HepG2 (cell line): Measurements from ENCODE around the gene ELP6. TPM values are rescaled to one million over a fixed set of nuclear protein-coding genes. Genes with fewer than 3 reads are reported as not detected.

Experiments
- CBX1 ChIP-seq: IDR thresholded peaks from one replicate; pipeline ENCODE4 v1.6.1; 2016; ENCODE audit warnings: antibody characterized with exemption, low read depth
- HNRNPL ChIP-seq: fragments of 200-400 bp; formaldehyde crosslinking; IDR thresholded peaks from 2 replicates; pipeline ENCODE4 v1.6.1; 2017; ENCODE audit warnings: mild to moderate bottlenecking, low read depth, low read length
- HOXA9 ChIP-seq: sonication (generic); formaldehyde crosslinking; IDR thresholded peaks from 2 replicates; pipeline ENCODE4 v1.8.1; 2022; ENCODE audit warnings: missing genetic modification reagents, mild to moderate bottlenecking, moderate library complexity, borderline replicate concordance
- KDM3A ChIP-seq: IDR thresholded peaks from 2 replicates; pipeline ENCODE4 v1.6.1; 2018; ENCODE audit warnings: low read depth, missing compliant biosample characterization
- KLF11 ChIP-seq: IDR thresholded peaks from 2 replicates; pipeline ENCODE4 v1.6.1; 2016; ENCODE audit warnings: missing compliant biosample characterization
- NR1H2 ChIP-seq: sonication (generic); formaldehyde crosslinking; IDR thresholded peaks from 2 replicates; pipeline ENCODE4 v1.8.1; 2022; ENCODE audit warnings: low read depth, missing genetic modification reagents, borderline replicate concordance
- PAWR ChIP-seq: sonication (generic); formaldehyde crosslinking; IDR thresholded peaks from 2 replicates; pipeline ENCODE4 v1.4.0; 2020; ENCODE audit warnings: missing genetic modification reagents, mild to moderate bottlenecking, borderline replicate concordance
- POLR2A ChIP-seq, 2 experiments: IDR thresholded peaks; 2 replicates each; pipeline ENCODE4 v1.6.1; 2011; ENCODE audit warnings: low read depth in 2 of 2, low read length in 2 of 2, mild to moderate bottlenecking in 1 of 2, moderate library complexity in 1 of 2; ENCODE audit not compliant: insufficient read depth in 1 of 2
- RXRA ChIP-seq: sonication (generic); formaldehyde crosslinking; IDR thresholded peaks from 2 replicates; pipeline ENCODE4 v1.5.1; 2020; ENCODE audit warnings: missing genetic modification reagents
- SOX5 ChIP-seq: IDR thresholded peaks from 2 replicates; pipeline ENCODE4 v1.6.1; 2016; ENCODE audit warnings: borderline replicate concordance
- SRY ChIP-seq: sonication (generic); formaldehyde crosslinking; IDR thresholded peaks from 2 replicates; pipeline ENCODE4 v1.8.0; 2022; ENCODE audit warnings: mild to moderate bottlenecking, missing genetic modification reagents
- SYNCRIP ChIP-seq: fragments of 200-400 bp; formaldehyde crosslinking; IDR thresholded peaks from 2 replicates; pipeline ENCODE4 v1.6.1; 2018; ENCODE audit warnings: mild to moderate bottlenecking, low read depth, low read length; ENCODE audit not compliant: insufficient read depth
- ZC3H4 ChIP-seq: sonication (generic); formaldehyde crosslinking; IDR thresholded peaks from 2 replicates; pipeline ENCODE4 v1.4.0; 2020; ENCODE audit warnings: missing genetic modification reagents, borderline replicate concordance
- ZNF33A ChIP-seq: sonication (generic); formaldehyde crosslinking; IDR thresholded peaks from 2 replicates; pipeline ENCODE4 v1.5.1; 2020; ENCODE audit warnings: missing genetic modification reagents, mild to moderate bottlenecking, moderate library complexity, borderline replicate concordance
- ZNF431 ChIP-seq: sonication (generic); formaldehyde crosslinking; IDR thresholded peaks from 2 replicates; pipeline ENCODE4 v1.9.0; 2022; ENCODE audit warnings: missing genetic modification reagents, low read depth, mild to moderate bottlenecking, borderline replicate concordance
- ZNF552 ChIP-seq: sonication (generic); formaldehyde crosslinking; IDR thresholded peaks from 2 replicates; pipeline ENCODE4 v1.9.0; 2022; ENCODE audit warnings: missing genetic modification reagents, mild to moderate bottlenecking, borderline replicate concordance
- polyA plus RNA-seq, 8 experiments: library from polyadenylated mRNA; depleted of rRNA in 3 of 8; stranded (reverse) in 7 of 8; unstranded in 1 of 8; fragments of >200 nt; fragmentation: Illumina TruSeq in 4 of 8; extraction: Trizol in 4 of 8; gene quantifications; 2 replicates each; pipeline versions ENCODE4 v1.2.1 to v1.2.3, GENCODE V29; 2011 to 2016; ENCODE audit warnings: low read depth in 4 of 8, missing spikeins in 1 of 8, mixed read lengths in 1 of 8; ENCODE audit not compliant: insufficient read depth in 1 of 8
- total RNA-seq, 5 experiments: library from RNA; depleted of rRNA; stranded (reverse); fragments of >200 nt; fragmentation: Illumina TruSeq; extraction: Trizol; gene quantifications; 2 replicates each; pipeline ENCODE4 v1.2.3, GENCODE V29; 2016; ENCODE audit warnings: low read depth in 1 of 5
- TF ChIP-seq, protein P1 (sequence below): sonication (generic); formaldehyde crosslinking; IDR thresholded peaks from 2 replicates; pipeline ENCODE4 v1.8.1; 2023; ENCODE audit warnings: mild to moderate bottlenecking, inconsistent platforms, moderate library complexity, missing genetic modification reagents, borderline replicate concordance
- TF ChIP-seq, protein P2 (sequence below): sonication (generic); formaldehyde crosslinking; IDR thresholded peaks from 2 replicates; pipeline ENCODE4 v1.4.0; 2020; ENCODE audit warnings: missing genetic modification reagents, low read depth, mild to moderate bottlenecking, borderline replicate concordance
- TF ChIP-seq, protein P3 (sequence below): sonication (generic); formaldehyde crosslinking; IDR thresholded peaks from 2 replicates; pipeline ENCODE4 v1.4.0; 2020; ENCODE audit warnings: mild to moderate bottlenecking, missing genetic modification reagents
- TF ChIP-seq, protein P4 (sequence below): sonication (generic); formaldehyde crosslinking; IDR thresholded peaks from 2 replicates; pipeline ENCODE4 v1.5.1; 2020; ENCODE audit warnings: missing genetic modification reagents, mild to moderate bottlenecking, borderline replicate concordance

The ELP6 gene
- total and polyA plus RNA-seq, 2 of the 13 experiments (the other 11 are each of a cell fraction or from before 2014, with no cell fraction given) = 45.0 to 49.3 TPM

DNA sequence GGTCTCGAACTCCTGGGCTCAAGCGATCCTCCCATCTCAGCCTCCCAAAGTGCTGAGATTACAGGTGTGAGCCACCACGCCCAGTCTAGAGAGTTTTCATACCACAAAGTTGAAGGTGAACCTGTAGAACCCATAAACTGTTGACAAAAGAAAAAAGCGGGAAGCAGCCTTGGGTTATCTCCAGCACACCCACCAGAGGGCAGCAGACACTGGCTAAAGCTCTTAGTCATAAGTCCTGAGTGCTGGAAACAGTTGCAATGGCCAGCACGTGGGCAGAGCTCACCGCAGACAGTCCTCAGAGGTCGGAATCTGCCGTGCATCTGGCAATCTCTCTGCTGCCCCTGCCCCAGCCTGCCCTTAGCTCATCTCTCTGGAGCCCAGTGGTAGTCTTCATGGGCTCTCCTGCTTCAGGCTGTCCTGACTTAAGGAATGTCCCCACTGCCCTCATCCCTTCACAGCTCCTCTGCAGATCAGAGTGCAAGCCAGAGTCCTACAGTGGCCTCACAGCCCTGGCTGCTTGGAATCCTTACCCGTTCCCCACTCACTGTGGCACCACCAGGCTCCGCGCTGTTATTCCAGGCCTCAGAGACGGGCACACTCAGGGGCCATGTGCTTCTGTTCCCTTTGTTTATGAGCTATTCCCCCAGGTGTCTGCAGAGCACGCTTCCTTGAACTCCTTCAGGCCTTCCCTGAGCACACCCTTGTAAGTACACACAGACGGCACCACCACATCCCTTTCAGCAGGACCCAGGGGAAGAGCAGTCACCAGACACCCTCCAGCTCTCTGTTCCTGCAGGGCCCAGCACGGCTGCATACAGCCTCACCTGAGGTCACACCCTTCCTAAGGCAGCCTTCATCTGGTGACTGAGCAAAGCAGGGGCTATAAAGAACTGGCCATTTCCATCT is 8.8 kb upstream of the ELP6 start (continued):
- TF ChIP-seq SYNCRIP = no peak
- peak; percentile 90 for TF ChIP-seq KLF11 (CRISPR knock-in tag)
- TF ChIP-seq ZNF431 (CRISPR knock-in tag) = 0 out of 2 replicates have a peak, but pooled peaks have one; percentile 51
- no peak for TF ChIP-seq NR1H2 (CRISPR knock-in tag)
- TF ChIP-seq PAWR = no peak
- no peak for TF ChIP-seq CBX1
- TF ChIP-seq, protein P1, sequence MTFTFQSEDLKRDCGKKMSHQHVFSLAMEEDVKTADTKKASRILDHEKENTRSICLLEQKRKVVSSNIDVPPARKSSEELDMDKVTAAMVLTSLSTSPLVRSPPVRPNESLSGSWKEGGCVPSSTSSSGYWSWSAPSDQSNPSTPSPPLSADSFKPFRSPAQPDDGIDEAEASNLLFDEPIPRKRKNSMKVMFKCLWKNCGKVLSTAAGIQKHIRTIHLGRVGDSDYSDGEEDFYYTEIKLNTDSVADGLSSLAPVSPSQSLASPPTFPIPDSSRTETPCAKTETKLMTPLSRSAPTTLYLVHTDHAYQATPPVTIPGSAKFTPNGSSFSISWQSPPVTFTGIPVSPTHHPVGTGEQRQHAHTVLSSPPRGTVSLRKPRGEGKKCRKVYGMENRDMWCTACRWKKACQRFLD (CRISPR knock-in tag) = 0 out of 2 replicates have a peak, but pooled peaks have one; percentile 82
- TF ChIP-seq SOX5 = peak; percentile 27; the same call in 1 of the 2 replicates
- TF ChIP-seq KDM3A (CRISPR knock-in tag) = no peak; the same call in 1 of the 2 replicates
- TF ChIP-seq ZNF33A (CRISPR knock-in tag) = no peak
- no peak for TF ChIP-seq HOXA9 (CRISPR knock-in tag)
- TF ChIP-seq, protein P2, sequence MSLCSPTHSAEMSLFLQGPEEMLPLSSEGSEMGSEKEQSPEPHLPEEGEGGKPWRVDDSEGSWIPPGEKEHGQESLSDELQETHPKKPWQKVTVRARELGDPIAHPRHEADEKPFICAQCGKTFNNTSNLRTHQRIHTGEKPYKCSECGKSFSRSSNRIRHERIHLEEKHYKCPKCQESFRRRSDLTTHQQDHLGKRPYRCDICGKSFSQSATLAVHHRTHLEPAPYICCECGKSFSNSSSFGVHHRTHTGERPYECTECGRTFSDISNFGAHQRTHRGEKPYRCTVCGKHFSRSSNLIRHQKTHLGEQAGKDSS = 0 out of 2 replicates have a peak, but pooled peaks have one; percentile 59
- TF ChIP-seq ZC3H4 = no peak
- TF ChIP-seq, protein P3, sequence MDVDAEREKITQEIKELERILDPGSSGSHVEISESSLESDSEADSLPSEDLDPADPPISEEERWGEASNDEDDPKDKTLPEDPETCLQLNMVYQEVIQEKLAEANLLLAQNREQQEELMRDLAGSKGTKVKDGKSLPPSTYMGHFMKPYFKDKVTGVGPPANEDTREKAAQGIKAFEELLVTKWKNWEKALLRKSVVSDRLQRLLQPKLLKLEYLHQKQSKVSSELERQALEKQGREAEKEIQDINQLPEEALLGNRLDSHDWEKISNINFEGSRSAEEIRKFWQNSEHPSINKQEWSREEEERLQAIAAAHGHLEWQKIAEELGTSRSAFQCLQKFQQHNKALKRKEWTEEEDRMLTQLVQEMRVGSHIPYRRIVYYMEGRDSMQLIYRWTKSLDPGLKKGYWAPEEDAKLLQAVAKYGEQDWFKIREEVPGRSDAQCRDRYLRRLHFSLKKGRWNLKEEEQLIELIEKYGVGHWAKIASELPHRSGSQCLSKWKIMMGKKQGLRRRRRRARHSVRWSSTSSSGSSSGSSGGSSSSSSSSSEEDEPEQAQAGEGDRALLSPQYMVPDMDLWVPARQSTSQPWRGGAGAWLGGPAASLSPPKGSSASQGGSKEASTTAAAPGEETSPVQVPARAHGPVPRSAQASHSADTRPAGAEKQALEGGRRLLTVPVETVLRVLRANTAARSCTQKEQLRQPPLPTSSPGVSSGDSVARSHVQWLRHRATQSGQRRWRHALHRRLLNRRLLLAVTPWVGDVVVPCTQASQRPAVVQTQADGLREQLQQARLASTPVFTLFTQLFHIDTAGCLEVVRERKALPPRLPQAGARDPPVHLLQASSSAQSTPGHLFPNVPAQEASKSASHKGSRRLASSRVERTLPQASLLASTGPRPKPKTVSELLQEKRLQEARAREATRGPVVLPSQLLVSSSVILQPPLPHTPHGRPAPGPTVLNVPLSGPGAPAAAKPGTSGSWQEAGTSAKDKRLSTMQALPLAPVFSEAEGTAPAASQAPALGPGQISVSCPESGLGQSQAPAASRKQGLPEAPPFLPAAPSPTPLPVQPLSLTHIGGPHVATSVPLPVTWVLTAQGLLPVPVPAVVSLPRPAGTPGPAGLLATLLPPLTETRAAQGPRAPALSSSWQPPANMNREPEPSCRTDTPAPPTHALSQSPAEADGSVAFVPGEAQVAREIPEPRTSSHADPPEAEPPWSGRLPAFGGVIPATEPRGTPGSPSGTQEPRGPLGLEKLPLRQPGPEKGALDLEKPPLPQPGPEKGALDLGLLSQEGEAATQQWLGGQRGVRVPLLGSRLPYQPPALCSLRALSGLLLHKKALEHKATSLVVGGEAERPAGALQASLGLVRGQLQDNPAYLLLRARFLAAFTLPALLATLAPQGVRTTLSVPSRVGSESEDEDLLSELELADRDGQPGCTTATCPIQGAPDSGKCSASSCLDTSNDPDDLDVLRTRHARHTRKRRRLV = no peak
- TF ChIP-seq HNRNPL = no peak
- TF ChIP-seq, protein P4, sequence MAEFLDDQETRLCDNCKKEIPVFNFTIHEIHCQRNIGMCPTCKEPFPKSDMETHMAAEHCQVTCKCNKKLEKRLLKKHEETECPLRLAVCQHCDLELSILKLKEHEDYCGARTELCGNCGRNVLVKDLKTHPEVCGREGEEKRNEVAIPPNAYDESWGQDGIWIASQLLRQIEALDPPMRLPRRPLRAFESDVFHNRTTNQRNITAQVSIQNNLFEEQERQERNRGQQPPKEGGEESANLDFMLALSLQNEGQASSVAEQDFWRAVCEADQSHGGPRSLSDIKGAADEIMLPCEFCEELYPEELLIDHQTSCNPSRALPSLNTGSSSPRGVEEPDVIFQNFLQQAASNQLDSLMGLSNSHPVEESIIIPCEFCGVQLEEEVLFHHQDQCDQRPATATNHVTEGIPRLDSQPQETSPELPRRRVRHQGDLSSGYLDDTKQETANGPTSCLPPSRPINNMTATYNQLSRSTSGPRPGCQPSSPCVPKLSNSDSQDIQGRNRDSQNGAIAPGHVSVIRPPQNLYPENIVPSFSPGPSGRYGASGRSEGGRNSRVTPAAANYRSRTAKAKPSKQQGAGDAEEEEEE (CRISPR knock-in tag) = peak; percentile 48; the same call in 1 of the 2 replicates
- no peak for TF ChIP-seq SRY (CRISPR knock-in tag)
- no peak for TF ChIP-seq POLR2A (IDR thresholded peaks at IDR 0.05; ENCODE audit: insufficient read depth in 1 of 2, low read depth in 2 of 2, low read length in 2 of 2)
- no peak for TF ChIP-seq RXRA (CRISPR knock-in tag)
- no peak for TF ChIP-seq ZNF552 (CRISPR knock-in tag)
